Spinal cord (tissue), 10 donors: ENCODE measurements around the gene FGF4. TPM values are rescaled to one million over a fixed set of nuclear protein-coding genes. Genes with fewer than 3 reads are reported as not detected.

Source experiments
- DNase-seq, 6 donors: peaks; one replicate each; pipeline versions ENCODE4 v3.0.0 to v3.0.0-alpha.2; 2013 to 2015; ENCODE audit warnings: low spot score in 6 of 6, low read depth in 4 of 6
- H3K27ac ChIP-seq: one replicate; pipeline ENCODE4 v1.5.1; 2013; ENCODE audit warnings: low read depth, low read length, control low read depth
- H3K27me3 ChIP-seq: one replicate; pipeline ENCODE4 v1.6.1; 2013; ENCODE audit warnings: low read length; ENCODE audit not compliant: control insufficient read depth, insufficient read depth
- H3K36me3 ChIP-seq: one replicate; pipeline ENCODE4 v1.6.1; 2013; ENCODE audit warnings: low read length; ENCODE audit not compliant: control insufficient read depth, insufficient read depth
- H3K4me1 ChIP-seq: one replicate; pipeline ENCODE4 v1.6.1; 2013; ENCODE audit warnings: low read length; ENCODE audit not compliant: control insufficient read depth, insufficient read depth
- H3K4me3 ChIP-seq: one replicate; pipeline ENCODE4 v1.5.1; 2013; ENCODE audit warnings: low read depth, low read length, control low read depth
- H3K9me3 ChIP-seq: one replicate; pipeline ENCODE4 v1.6.1; 2013; ENCODE audit warnings: low read length; ENCODE audit not compliant: control insufficient read depth, insufficient read depth
- WGBS: methylation state at CpG from one replicate; pipeline ENCODE4 v1.1.5; 2013; ENCODE audit warnings: missing lambda C conversion rate; ENCODE audit not compliant: insufficient coverage; 5-methylcytosine and 5-hydroxymethylcytosine counted together
- polyA plus RNA-seq, 2 donors: library from polyadenylated mRNA; unstranded; fragments of 120-200 nt; gene quantifications; one replicate each; pipeline ENCODE4 v1.2.1, GENCODE V29; 2013; ENCODE audit not compliant: insufficient read length in 2 of 2
- total RNA-seq, 2 donors: library from RNA; depleted of rRNA in 1 of 2; stranded (reverse); fragments of 120-200 nt in 1 of 2; fragments of >200 nt in 1 of 2; gene quantifications; one replicate each; pipeline versions ENCODE4 v1.2.3 to v1.2.4, GENCODE V29; 2013 to 2014
- donor health status: healthy.

FGF4 gene
- total and polyA plus RNA-seq, 4 donors: not detected

DNA sequence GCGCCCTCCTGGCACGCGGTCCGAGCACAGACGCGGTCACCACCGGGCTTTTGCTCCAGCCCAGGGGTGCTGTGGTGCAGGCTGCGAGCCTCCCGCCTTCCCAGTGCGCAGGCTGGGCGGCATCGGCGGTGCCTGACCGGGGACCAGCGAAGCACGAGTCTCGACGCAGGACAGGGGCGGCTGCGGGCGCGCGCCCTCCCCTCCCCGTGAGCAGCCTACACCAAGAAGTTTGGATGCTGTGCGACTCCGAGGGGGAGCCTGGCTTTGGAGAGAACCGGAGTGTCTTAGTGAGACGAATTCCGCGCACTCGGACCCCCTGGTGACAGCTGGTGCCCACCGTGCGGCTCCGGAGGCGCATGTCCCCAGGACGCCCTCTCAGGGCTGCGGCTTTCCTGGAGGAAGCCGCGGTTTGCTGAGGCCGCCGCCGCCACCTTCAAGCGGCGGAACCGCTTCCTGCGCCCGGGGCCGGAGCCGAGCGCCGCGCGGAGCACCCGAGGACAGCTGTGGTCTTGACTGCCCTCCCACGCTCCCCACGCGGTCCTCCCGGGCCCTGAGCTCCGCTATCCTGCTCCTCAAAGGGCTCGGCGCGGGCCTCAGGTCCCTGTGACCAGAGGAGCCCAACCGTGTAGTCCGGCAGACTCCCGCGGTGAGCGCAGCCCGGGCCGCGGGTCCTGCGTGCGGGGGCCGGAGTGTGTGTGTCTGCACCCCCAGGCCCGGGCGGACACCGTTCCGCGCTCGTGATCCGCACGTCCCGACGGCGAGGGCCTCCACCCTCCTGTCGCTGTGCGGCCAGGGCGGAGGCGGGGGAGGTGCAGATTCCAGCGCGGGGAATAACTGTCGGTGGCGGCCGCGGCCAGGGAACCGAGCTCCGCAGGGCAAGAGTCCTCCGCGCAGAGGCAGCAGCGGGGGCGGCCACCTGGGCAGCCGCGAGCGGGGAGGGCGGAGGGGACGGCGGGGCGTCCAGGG, 42.4 kb upstream of the FGF4 start:
- Histone ChIP-seq H3K9me3 (no peaks in the 10 kb centered on the region), H3K27me3 (peaks cover 75% of the 10 kb centered on the region), H3K4me3 (no peak overlapping the region), H3K27ac (no peak overlapping the region), H3K36me3 (no peaks in the 10 kb centered on the region), H3K4me1 (peaks cover 15% of the 10 kb centered on the region)
- under 1% methylated on average over 107 of the region's 107 CpGs for WGBS
- no peak for DNase-seq

DNA sequence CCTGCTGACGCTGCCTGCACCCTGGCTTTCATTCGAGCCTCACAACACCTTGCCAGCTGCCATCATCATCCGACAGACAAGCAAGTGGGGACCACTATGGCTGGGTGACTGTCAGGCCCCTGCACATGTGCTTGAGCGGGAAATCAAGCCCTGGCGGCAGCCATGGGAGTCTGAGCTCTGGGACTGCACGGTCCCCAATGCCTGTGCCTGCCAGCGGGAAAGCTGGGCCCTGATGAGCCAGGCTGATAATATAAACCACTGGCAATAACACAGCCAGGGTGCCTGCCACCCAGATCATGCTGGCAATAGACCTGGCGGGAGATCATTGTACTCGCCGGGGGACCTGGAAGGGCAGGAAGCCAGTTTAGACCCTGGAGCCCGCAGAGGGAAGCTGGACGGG, 41.5 kb upstream of the FGF4 start:
- H3K4me3 ChIP-seq: no peak overlapping the region
- H3K36me3 ChIP-seq: no peaks in the 10 kb centered on the region
- no peaks in the 10 kb centered on the region for H3K9me3 ChIP-seq
- no peak overlapping the region for H3K27ac ChIP-seq
- peaks cover 68% of the 10 kb centered on the region for H3K27me3 ChIP-seq
- peaks cover 15% of the 10 kb centered on the region for H3K4me1 ChIP-seq
- 23% methylated on average over 10 of the region's 12 CpGs for whole genome bisulfite sequencing
- no peak for DNase-seq

DNA sequence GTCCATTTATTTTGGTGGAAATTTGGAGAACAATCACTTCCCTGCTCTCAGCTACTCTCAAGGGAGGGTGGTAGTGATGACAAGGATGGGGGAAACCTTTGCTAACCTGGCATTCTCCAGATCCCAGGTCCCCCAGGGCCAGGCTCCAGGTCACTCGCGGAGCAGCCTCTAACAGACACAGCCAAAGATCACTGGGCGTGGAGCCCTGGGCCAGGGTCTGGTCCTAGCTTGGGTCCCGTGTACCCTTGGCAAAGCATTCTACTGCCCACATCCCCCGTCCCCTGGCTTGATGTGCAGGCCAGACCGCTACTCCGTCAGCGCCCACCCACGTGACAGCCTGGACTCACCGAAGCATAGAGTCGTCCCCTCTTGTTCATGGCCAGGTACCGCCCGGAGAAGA, 40.8 kb upstream of the FGF4 start:
- 81% methylated on average over 13 of the region's 13 CpGs for WGBS
- peaks cover 61% of the 10 kb centered on the region for H3K27me3 ChIP-seq

DNA sequence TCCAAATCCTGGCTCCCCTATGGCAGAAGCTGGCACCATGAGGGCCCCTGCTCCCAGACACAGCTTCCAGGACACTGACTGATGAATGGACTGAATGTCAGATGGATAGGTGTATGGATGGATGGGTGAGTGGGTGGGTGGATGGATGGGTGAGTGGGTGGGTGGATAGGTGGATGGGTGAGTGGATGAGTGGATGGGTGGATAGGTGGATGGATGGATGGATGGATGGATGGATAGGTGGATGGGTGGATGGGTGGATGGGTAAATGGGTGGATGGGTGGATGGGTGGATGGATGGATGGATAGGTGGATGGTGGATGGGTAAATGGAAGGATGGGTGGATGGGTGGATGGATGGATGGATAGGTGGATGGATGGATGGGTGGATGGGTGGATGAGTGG, 39.8 kb upstream of the FGF4 start:
- DNase-seq: no peak
- Histone ChIP-seq H3K36me3 (no peaks in the 10 kb centered on the region), H3K27me3 (peaks cover 50% of the 10 kb centered on the region), H3K27ac (no peak overlapping the region), H3K4me1 (peaks cover 13% of the 10 kb centered on the region), H3K4me3 (no peak overlapping the region), H3K9me3 (no peaks in the 10 kb centered on the region)

More for the DNA sequence above, 40.8 kb upstream of the FGF4 start:
- Histone ChIP-seq H3K4me3 (no peak overlapping the region), H3K4me1 (peaks cover 15% of the 10 kb centered on the region), H3K27ac (no peak overlapping the region), H3K9me3 (no peaks in the 10 kb centered on the region), H3K36me3 (no peaks in the 10 kb centered on the region)
- no peak for DNase-seq

DNA sequence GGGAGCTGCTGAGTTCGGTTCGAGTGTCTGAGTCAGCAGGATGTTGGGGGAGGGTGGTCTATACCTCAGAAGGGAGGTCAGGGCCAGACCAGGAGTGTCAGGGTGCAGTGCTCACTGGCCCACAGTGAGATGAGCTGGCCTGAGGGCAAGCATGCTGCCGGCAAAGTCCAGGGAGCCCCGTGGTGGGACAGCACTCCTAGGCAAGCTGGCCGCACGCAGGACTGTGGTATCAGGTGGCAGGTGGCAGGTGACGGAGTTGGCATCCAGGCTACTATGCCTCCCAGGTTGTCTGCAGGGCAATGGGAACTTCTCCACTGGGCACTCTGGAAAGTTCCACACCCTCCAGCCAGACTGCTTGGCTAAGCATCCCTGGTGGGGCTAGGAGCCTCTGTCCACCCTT, 39.3 kb upstream of the FGF4 start:
- Histone ChIP-seq H3K27me3 (peaks cover 46% of the 10 kb centered on the region), H3K4me1 (peaks cover 8% of the 10 kb centered on the region), H3K36me3 (no peaks in the 10 kb centered on the region), H3K9me3 (no peaks in the 10 kb centered on the region), H3K27ac (no peak overlapping the region), H3K4me3 (no peak overlapping the region)
- DNase-seq: no peak
- WGBS: 87% methylated on average over 7 of the region's 7 CpGs

DNA sequence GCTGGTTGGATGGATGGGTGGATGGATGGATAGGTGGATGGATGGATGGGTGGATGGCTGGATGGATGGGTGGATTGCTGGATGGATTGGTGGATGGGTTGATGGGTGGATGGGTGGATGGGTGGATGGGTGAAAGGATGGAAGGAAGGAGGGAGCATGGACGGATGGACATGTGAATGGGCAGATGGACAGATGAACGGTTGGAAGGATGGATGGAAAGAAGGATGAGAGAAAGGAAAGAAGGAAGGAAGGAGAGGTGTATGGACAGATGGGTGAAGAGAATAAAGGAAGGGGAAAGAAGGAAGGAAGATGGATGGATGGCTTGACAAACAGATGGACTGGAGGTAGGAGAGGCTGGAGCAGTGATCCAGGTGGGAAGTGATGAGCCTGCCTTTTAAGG, 38.7 kb upstream of the FGF4 start:
- no peak overlapping the region for H3K27ac ChIP-seq
- no peak overlapping the region for H3K4me3 ChIP-seq
- peaks cover 8% of the 10 kb centered on the region for H3K4me1 ChIP-seq
- DNase-seq: no peak
- peaks cover 42% of the 10 kb centered on the region for H3K27me3 ChIP-seq
- H3K9me3 ChIP-seq: no peaks in the 10 kb centered on the region
- H3K36me3 ChIP-seq: no peaks in the 10 kb centered on the region
- WGBS: 84% methylated on average over 2 of the region's 2 CpGs

DNA sequence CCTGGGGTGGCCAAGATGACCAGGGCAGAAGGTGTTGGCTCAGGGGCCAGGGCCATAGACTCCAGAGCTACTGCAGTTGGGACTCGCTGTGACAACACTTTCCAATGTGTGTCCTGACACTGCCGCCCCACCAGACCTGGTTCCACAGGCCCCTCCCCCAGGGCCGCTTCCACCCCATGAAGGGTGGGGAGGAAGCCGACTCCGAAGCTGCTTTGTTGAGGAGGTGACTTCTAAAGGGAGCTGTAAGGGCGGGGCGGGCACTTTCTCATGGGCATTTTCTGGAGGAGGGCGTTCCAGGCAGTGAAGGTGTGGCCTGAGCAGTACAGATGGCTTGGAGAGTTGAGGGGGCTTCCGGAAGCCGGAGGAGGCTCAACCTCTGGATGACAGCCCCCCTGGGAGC, 37.8 kb upstream of the FGF4 start:
- Histone ChIP-seq H3K36me3 (no peaks in the 10 kb centered on the region), H3K27me3 (peaks cover 36% of the 10 kb centered on the region), H3K27ac (no peak overlapping the region), H3K9me3 (no peaks in the 10 kb centered on the region), H3K4me1 (peaks cover 8% of the 10 kb centered on the region), H3K4me3 (no peak overlapping the region)
- DNase-seq: no peak
- 84% methylated on average over 9 of the region's 10 CpGs for WGBS

DNA sequence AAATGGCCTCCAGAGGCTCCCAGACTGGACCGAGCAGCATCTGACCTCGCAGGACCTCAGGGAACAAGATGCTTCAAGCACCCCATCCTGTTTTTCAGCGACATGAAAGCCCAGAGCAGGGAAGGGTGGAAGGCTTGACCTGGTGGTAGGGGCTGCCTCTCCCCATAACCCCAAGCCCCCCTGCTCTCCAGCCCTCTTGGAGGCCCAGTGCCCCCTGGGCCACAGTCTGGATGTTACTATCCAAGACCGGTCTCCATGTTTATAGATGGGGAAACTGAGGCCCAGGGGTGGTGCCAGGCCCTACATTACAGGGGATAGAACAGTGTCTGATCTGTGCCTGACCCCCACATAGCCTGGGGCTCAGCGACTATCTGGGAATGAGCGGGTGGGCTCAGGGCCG, 37.1 kb upstream of the FGF4 start:
- Histone ChIP-seq H3K36me3 (no peaks in the 10 kb centered on the region), H3K27me3 (peaks cover 30% of the 10 kb centered on the region), H3K9me3 (no peaks in the 10 kb centered on the region), H3K27ac (no peak overlapping the region), H3K4me1 (peaks cover 4% of the 10 kb centered on the region), H3K4me3 (no peak overlapping the region)
- DNase-seq: no peak
- WGBS: 85% methylated on average over 7 of the region's 7 CpGs

DNA sequence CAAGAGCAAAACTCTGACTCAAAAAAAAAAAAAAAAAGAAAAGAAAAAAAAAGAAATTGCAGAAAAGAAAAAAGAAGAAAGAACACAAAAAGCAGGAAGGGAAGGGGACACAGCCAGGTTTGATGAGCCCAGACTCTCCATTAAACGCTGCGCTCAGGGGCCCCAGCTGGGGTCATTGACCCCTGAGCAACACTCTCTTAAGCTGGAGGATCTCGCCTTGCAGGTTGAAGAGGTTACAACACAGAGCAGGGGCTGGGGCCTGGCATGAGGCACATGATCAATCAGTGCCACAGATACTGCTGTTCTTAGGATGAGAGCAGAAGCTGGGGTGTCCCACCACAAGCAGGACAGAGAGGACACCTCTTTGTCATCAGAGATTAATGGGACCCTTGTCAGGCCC, 36.3 kb upstream of the FGF4 start:
- Histone ChIP-seq H3K36me3 (no peaks in the 10 kb centered on the region), H3K27me3 (peaks cover 21% of the 10 kb centered on the region), H3K4me3 (no peak overlapping the region), H3K27ac (no peak overlapping the region), H3K9me3 (no peaks in the 10 kb centered on the region), H3K4me1 (no peaks in the 10 kb centered on the region)
- no peak for DNase-seq
- WGBS: 50% methylated on average over 2 of the region's 3 CpGs
